ENCODE results near the gene ADAMTS2. TPM values are rescaled to one million over a fixed set of nuclear protein-coding genes. Genes with fewer than 3 reads are reported as not detected.

Gene ADAMTS2
- total and polyA plus RNA-seq, 2 donors (not counting 3 experiments of a cell fraction or from before 2014, with no cell fraction given): not detected

DNA sequence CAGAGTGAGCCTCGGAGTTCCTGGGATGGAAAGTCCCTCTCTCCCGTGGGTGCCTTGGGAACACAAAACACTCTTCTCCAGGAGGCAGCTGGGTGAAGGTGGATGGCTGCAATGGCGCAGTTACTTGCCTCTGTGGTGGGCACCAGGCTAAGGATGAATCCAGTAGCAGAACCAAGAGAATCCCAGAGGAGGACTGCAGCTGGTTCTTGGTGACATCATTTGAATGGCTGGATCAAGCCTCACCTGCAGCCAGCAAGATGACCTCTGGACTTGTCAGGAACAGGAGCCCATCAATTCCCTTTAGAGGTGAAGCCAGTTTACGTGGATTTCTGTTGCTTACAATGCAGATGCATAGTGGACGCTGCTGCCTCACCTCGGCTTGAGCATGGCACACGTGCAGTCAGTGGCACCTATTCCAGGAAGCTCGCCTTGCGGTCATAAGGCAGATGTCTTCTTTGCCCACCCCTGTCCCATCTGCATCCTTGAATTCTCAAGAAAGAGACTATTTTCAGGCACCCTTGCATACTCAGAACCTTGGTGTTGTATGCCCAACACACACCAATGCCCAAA is 34.1 kb upstream of the ADAMTS2 start:
- Histone ChIP-seq H3K79me2 (ENCODE audit: control insufficient read depth, insufficient read depth, low read length) (no peaks in the 10 kb centered on the region), H3K9me1 (replicated peaks; ENCODE audit: control insufficient read depth, extremely low read depth, insufficient read depth, low read length) (no peaks in the 10 kb centered on the region), H3K27me3 (ENCODE audit: control insufficient read depth in 2 of 2, insufficient read depth in 2 of 2, low read length in 2 of 2) (no peaks in the 10 kb centered on the region), H3K36me3 (ENCODE audit: control insufficient read depth in 2 of 2, extremely low read depth in 1 of 2, insufficient read depth in 2 of 2, low read length in 2 of 2) (no peaks in the 10 kb centered on the region), H3K4me3 (replicated peaks in 1 of 3; ENCODE audit: insufficient read depth in 1 of 3, low read depth in 1 of 3, low read length in 3 of 3) (no peak overlapping the region), H2AFZ (ENCODE audit: low read depth, low read length) (no peak overlapping the region), H4K20me1 (replicated peaks; ENCODE audit: control insufficient read depth, extremely low read depth, insufficient read depth, low read length) (no peaks in the 10 kb centered on the region), H3K9ac (replicated peaks; ENCODE audit: extremely low read depth, insufficient read depth, low read length) (no peak overlapping the region), H3K4me1 (ENCODE audit: control insufficient read depth, extremely low read depth, insufficient read depth, low read length) (no peaks in the 10 kb centered on the region), H3K9me3 (replicated peaks; ENCODE audit: control insufficient read depth, insufficient read depth, low read length) (peaks cover 3% of the 10 kb centered on the region), H3K27ac (ENCODE audit: insufficient read depth, low read depth, low read length) (no peak overlapping the region), H3K4me2 (ENCODE audit: insufficient read depth, low read length) (no peak overlapping the region)
- DNase-seq (ENCODE audit: low read depth, low spot score) (no peak), FAIRE-seq (no peak)
- CTCF ChIA-PET: no interaction called here
- dilution Hi-C loops (cut with MboI; ENCODE audit: extremely low pct_ligation_motif_present, low sequenced_read_pairs): no loop called here
- no peak for TF ChIP-seq POLR2A (IDR thresholded peaks at IDR 0.05; ENCODE audit: low read depth, low read length)
- TF ChIP-seq, protein P1, sequence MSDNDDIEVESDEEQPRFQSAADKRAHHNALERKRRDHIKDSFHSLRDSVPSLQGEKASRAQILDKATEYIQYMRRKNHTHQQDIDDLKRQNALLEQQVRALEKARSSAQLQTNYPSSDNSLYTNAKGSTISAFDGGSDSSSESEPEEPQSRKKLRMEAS (IDR thresholded peaks at IDR 0.05; ENCODE audit: insufficient read depth, insufficient read length): no peak
- TF ChIP-seq, protein P2, sequence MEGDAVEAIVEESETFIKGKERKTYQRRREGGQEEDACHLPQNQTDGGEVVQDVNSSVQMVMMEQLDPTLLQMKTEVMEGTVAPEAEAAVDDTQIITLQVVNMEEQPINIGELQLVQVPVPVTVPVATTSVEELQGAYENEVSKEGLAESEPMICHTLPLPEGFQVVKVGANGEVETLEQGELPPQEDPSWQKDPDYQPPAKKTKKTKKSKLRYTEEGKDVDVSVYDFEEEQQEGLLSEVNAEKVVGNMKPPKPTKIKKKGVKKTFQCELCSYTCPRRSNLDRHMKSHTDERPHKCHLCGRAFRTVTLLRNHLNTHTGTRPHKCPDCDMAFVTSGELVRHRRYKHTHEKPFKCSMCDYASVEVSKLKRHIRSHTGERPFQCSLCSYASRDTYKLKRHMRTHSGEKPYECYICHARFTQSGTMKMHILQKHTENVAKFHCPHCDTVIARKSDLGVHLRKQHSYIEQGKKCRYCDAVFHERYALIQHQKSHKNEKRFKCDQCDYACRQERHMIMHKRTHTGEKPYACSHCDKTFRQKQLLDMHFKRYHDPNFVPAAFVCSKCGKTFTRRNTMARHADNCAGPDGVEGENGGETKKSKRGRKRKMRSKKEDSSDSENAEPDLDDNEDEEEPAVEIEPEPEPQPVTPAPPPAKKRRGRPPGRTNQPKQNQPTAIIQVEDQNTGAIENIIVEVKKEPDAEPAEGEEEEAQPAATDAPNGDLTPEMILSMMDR (IDR thresholded peaks at IDR 0.05; ENCODE audit: extremely low read depth in 1 of 2, insufficient read depth in 1 of 2, low read depth in 1 of 2, low read length in 2 of 2): no peak
- intact Hi-C loops (cut with micrococcal nuclease): no loop called here
- POLR2A ChIA-PET: no interaction called here
- no TSS peak for BruUV-seq (replicated peaks)

DNA sequence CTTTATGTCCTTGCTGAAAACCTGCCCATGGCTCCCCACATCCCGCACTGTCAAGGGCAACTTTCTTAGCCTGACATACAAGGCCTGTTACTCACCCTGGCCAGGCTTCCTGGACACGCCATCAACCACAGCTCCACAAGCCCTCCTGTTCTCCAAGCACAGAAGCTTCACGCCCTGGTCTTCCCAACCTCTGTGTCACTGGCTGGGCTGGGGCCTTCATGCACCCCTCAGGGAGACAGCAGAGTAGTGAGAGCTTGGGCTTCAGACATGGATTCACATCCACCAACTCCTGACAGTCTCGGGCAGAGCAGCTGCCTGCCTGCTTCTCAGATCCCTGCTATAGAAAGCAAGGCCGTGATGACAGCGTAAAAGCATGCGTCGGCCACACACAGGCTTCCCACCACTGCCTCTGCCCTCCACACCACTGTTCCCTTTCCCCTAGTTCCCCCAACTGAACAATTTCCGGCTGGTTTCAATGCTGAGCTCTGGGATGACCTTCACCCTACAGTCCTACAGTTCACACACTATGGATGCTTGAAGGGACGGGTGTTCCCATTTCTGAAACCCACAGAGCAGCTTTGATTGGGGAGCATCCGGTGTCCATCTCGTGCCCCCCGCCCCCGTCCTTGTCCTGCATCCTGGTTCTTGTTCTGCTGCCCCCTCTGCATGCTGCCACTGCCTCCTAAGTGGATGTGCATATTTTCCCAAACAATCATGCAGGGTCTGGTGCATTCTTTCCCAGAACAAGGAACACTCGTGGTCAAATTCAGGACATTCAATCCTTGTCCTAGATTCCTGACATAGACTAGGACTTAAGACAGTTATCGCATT is 33.4 kb upstream of the ADAMTS2 start:
- Histone ChIP-seq H2AFZ (ENCODE audit: low read depth, low read length) (no peak overlapping the region), H3K9ac (replicated peaks; ENCODE audit: extremely low read depth, insufficient read depth, low read length) (no peak overlapping the region), H3K4me2 (ENCODE audit: insufficient read depth, low read length) (no peak overlapping the region), H3K4me3 (replicated peaks in 1 of 3; ENCODE audit: insufficient read depth in 1 of 3, low read depth in 1 of 3, low read length in 3 of 3) (no peak overlapping the region), H3K4me1 (ENCODE audit: control insufficient read depth, extremely low read depth, insufficient read depth, low read length) (no peaks in the 10 kb centered on the region), H3K27me3 (ENCODE audit: control insufficient read depth in 2 of 2, insufficient read depth in 2 of 2, low read length in 2 of 2) (no peaks in the 10 kb centered on the region), H3K27ac (ENCODE audit: insufficient read depth, low read depth, low read length) (no peak overlapping the region), H3K9me3 (replicated peaks; ENCODE audit: control insufficient read depth, insufficient read depth, low read length) (peaks cover 3% of the 10 kb centered on the region), H4K20me1 (replicated peaks; ENCODE audit: control insufficient read depth, extremely low read depth, insufficient read depth, low read length) (no peaks in the 10 kb centered on the region), H3K79me2 (ENCODE audit: control insufficient read depth, insufficient read depth, low read length) (no peaks in the 10 kb centered on the region), H3K9me1 (replicated peaks; ENCODE audit: control insufficient read depth, extremely low read depth, insufficient read depth, low read length) (no peaks in the 10 kb centered on the region), H3K36me3 (ENCODE audit: control insufficient read depth in 2 of 2, extremely low read depth in 1 of 2, insufficient read depth in 2 of 2, low read length in 2 of 2) (no peaks in the 10 kb centered on the region)
- BruUV-seq (replicated peaks): no TSS peak
- intact Hi-C loops (cut with micrococcal nuclease): no loop called here
- ChIA-PET CTCF (no interaction called here), POLR2A (no interaction called here)
- dilution Hi-C loops (cut with MboI; ENCODE audit: extremely low pct_ligation_motif_present, low sequenced_read_pairs): no loop called here
- DNase-seq (ENCODE audit: low read depth, low spot score) (no peak), FAIRE-seq (no peak)
- no peak for TF ChIP-seq POLR2AphosphoS5 (IDR thresholded peaks at IDR 0.05; ENCODE audit: insufficient read depth, low read depth, low read length)
- TF ChIP-seq, protein P1 (IDR thresholded peaks at IDR 0.05; ENCODE audit: insufficient read depth, insufficient read length): no peak
